GM13977 (cell line): Measurements from ENCODE around the gene PRMT7.

Source experiments
- DNase-seq: peaks from one replicate; pipeline ENCODE4 v3.0.0; 2012; ENCODE audit warnings: low spot score
- CTCF ChIP-seq: IDR thresholded peaks from 2 replicates; pipeline ENCODE4 v1.5.1; 2012; ENCODE audit warnings: mild to moderate bottlenecking, control low read depth; ENCODE audit not compliant: insufficient read depth; ENCODE audit errors: extremely low read depth, missing control alignments
- in situ Hi-C: fragments of 300-500 bp; cut with MboI; formaldehyde crosslinking; loops from one replicate; pipeline ENCODE4 v1.12.0; 2022; ENCODE audit warnings: low sequenced_read_pairs, low pct_unique_long_range_greater_than_20kb, mixed read lengths, inconsistent platforms; ENCODE audit not compliant: unreplicated experiment

The PRMT7 gene

DNA sequence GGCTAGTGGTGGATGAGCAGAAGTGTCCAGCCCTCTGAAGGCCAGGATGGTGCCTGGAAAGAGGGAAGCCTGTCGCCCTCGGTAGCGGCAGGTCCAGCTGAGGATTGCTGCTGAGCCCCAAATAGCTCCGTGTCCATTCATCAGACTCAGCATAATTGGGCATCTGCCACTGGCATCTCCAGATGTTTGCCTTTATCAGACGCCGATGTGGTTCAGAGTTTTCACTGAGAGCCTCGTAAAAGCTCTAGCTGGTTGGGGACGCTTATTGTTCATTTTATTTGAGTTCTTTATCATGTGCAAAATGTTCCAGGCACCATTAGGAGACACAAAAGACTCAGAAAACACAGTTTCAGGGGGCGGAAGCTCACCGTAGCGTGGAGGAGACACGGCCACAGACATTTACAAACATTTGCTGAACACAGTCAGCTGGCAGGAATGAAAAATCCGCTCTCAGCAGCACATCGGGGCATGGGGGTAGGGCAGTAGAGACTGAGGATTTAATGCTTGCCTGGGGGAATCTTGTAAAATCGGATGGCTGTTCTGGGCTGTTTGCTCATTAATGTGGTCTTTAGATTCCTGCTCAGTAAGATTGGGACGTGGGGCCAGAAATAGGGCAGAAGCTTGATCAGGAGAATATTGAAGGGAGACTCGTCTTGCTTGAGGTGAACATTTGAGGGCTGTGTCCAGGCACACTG, 95.8 kb downstream of the PRMT7 start:
- in situ Hi-C loops, result no loop called here
- TF ChIP-seq CTCF, result no peak
- no peak for DNase-seq
